Cardiac fibroblast (primary cell): ENCODE results near the gene OR10AD1.

Source experiments
- DNase-seq, 2 donors: peaks; one replicate each; pipeline versions ENCODE4 v3.0.0 to v3.0.0-alpha.2; 2010; ENCODE audit warnings: low read depth in 2 of 2
- H3K4me3 ChIP-seq, 2 donors: replicated peaks in 1 of 2; 1 replicate in 1 of 2; 2 replicates in 1 of 2; pipeline ENCODE4 v1.5.1; 2011; ENCODE audit warnings: low read depth in 2 of 2, low read length in 2 of 2, mild to moderate bottlenecking in 2 of 2, moderate library complexity in 1 of 2
- CTCF ChIP-seq: IDR thresholded peaks from one replicate; pipeline ENCODE4 v1.5.1; 2011; ENCODE audit warnings: low read depth, mild to moderate bottlenecking, low read length, inconsistent platforms

The OR10AD1 gene

GRCh38 chr12:48177982-48178381 lies 25.1 kb downstream of the OR10AD1 start:
- no peak overlapping the region for H3K4me3 ChIP-seq
- TF ChIP-seq CTCF: no peak
- no peak for DNase-seq

GRCh38 chr12:48176417-48176751 lies 26.7 kb downstream of the OR10AD1 start:
- no peak for DNase-seq
- H3K4me3 ChIP-seq: no peak overlapping the region
- no peak for TF ChIP-seq CTCF

- H3K4me3 ChIP-seq: no peak overlapping the region
- no peak for DNase-seq
- TF ChIP-seq CTCF: no peak
Observed at GRCh38 chr12:48175613-48176416, 27.3 kb downstream of the OR10AD1 start.

GRCh38 chr12:48169011-48169410 lies 34.1 kb downstream of the OR10AD1 start:
- no peak for DNase-seq
- H3K4me3 ChIP-seq: no peak overlapping the region
- no peak for TF ChIP-seq CTCF

GRCh38 chr12:48165089-48165981 lies 37.8 kb downstream of the OR10AD1 start:
- H3K4me3 ChIP-seq: no peak overlapping the region
- DNase-seq: peak; percentile 74 to 76
- peak; percentile 89 for TF ChIP-seq CTCF

GRCh38 chr12:48164451-48164850 lies 38.6 kb downstream of the OR10AD1 start:
- no peak for TF ChIP-seq CTCF
- no peak overlapping the region for H3K4me3 ChIP-seq
- no peak for DNase-seq
